Measurements from ENCODE around the gene NEK10. TPM values are rescaled to one million over a fixed set of nuclear protein-coding genes. Genes with fewer than 3 reads are reported as not detected.
"Not testable (repeated sequence)": the region's sequence is repeated elsewhere in the genome, so short reads cannot be mapped to it uniquely, and the experiment has no call there.

Gene NEK10
- total RNA-seq, 1 donor from 2014 or later: 9.4 TPM

GRCh38 chr3:27312044-27312668 lies 57.0 kb downstream of the NEK10 start:
- DNase-seq (ENCODE audit: low spot score): no peak

GRCh38 chr3:27311400-27311799 lies 57.8 kb downstream of the NEK10 start:
- no peak for DNase-seq (ENCODE audit: low spot score)

GRCh38 chr3:27310688-27311087 lies 58.5 kb downstream of the NEK10 start:
- DNase-seq (ENCODE audit: low spot score): no peak

- DNase-seq (ENCODE audit: low spot score): no peak
These were observed 61.6 kb downstream of the NEK10 start for GRCh38 chr3:27307566-27307965.

GRCh38 chr3:27302891-27303290 lies 66.3 kb downstream of the NEK10 start:
- no peak for DNase-seq (ENCODE audit: low spot score)

- DNase-seq (ENCODE audit: low spot score): not testable (repeated sequence)
These were observed 70.2 kb downstream of the NEK10 start for GRCh38 chr3:27298981-27299380.

- no peak for DNase-seq (ENCODE audit: low spot score)
These were observed 75.2 kb downstream of the NEK10 start for GRCh38 chr3:27293939-27294338.

GRCh38 chr3:27290760-27291159 lies 78.4 kb downstream of the NEK10 start:
- DNase-seq (ENCODE audit: low spot score): no peak

GRCh38 chr3:27289769-27290413 lies 79.3 kb downstream of the NEK10 start:
- DNase-seq (ENCODE audit: low spot score): no peak

- DNase-seq (ENCODE audit: low spot score): no peak
These were observed 82.1 kb downstream of the NEK10 start for GRCh38 chr3:27287052-27287451.

- not testable (repeated sequence) for DNase-seq (ENCODE audit: low spot score)
These were observed 82.7 kb downstream of the NEK10 start for GRCh38 chr3:27286467-27286866.

GRCh38 chr3:27285668-27286067 lies 83.5 kb downstream of the NEK10 start:
- no peak for DNase-seq (ENCODE audit: low spot score)

- no peak for DNase-seq (ENCODE audit: low spot score)
These were observed 87.5 kb downstream of the NEK10 start for GRCh38 chr3:27281671-27282150.

- DNase-seq (ENCODE audit: low spot score): no peak
These were observed 90.1 kb downstream of the NEK10 start for GRCh38 chr3:27279123-27279522.

GRCh38 chr3:27278383-27279055 lies 90.7 kb downstream of the NEK10 start:
- DNase-seq (ENCODE audit: low spot score): no peak

GRCh38 chr3:27275441-27275990 lies 93.7 kb downstream of the NEK10 start:
- no peak for DNase-seq (ENCODE audit: low spot score)

GRCh38 chr3:27271890-27272289 lies 97.3 kb downstream of the NEK10 start:
- DNase-seq (ENCODE audit: low spot score): no peak

GRCh38 chr3:27254896-27255295 lies 114.3 kb downstream of the NEK10 start:
- no peak for DNase-seq (ENCODE audit: low spot score)

- DNase-seq (ENCODE audit: low spot score): no peak
These were observed 115.4 kb downstream of the NEK10 start for GRCh38 chr3:27253831-27254230.

GRCh38 chr3:27253391-27253790 lies 115.8 kb downstream of the NEK10 start:
- DNase-seq (ENCODE audit: low spot score): no peak

GRCh38 chr3:27252646-27253045 lies 116.5 kb downstream of the NEK10 start:
- DNase-seq (ENCODE audit: low spot score): no peak

- no peak for DNase-seq (ENCODE audit: low spot score)
These were observed 124.8 kb downstream of the NEK10 start for GRCh38 chr3:27244374-27244773.

GRCh38 chr3:27239951-27240350 lies 129.2 kb downstream of the NEK10 start:
- DNase-seq (ENCODE audit: low spot score): no peak
